Activated CD8-positive, alpha-beta T cell treated with anti-CD3 and anti-CD28 coated beads, Interleukin-2, amount 10 ng/mL, durations not matched to agents 7 days and 5 days (primary cell): ENCODE measurements around the gene CES3. TPM values are rescaled to one million over a fixed set of nuclear protein-coding genes. Genes with fewer than 3 reads are reported as not detected.

Source experiments
- ATAC-seq: fragments of 150-1000 bp; cut with Tn5 transposase; one replicate; pipeline ENCODE4 v1.10.0; 2021; ENCODE audit warnings: moderate library complexity
- CTCF ChIA-PET: fragments of 350-600 bp; sonication (Branson Sonifier 250); formaldehyde crosslinking; loops from one replicate; lab custom pipeline; 2021; ENCODE audit warnings: antibody characterized with exemption; lab: Charles Lee
- POLR2A ChIA-PET: fragments of 350-600 bp; sonication (Branson Sonifier 250); formaldehyde crosslinking; loops from one replicate; lab custom pipeline; 2021; ENCODE audit warnings: antibody characterized with exemption; lab: Charles Lee
- DNase-seq: peaks from one replicate; pipeline ENCODE4 v3.0.0-alpha.2; 2020
- H3K27ac Mint-ChIP-seq: one replicate; pipeline ENCODE4 v1.8.0; 2021; ENCODE audit warnings: mild to moderate bottlenecking, mixed read lengths
- H3K27me3 Mint-ChIP-seq: one replicate; pipeline ENCODE4 v1.8.0; 2021; ENCODE audit warnings: low read depth, mixed read lengths
- H3K36me3 Mint-ChIP-seq: one replicate; pipeline ENCODE4 v1.8.0; 2021; ENCODE audit warnings: low read depth, mixed read lengths
- H3K4me1 Mint-ChIP-seq: one replicate; pipeline ENCODE4 v1.8.0; 2021; ENCODE audit warnings: low read depth, mixed read lengths
- H3K4me3 Mint-ChIP-seq: one replicate; pipeline ENCODE4 v1.8.0; 2021; ENCODE audit warnings: mild to moderate bottlenecking, mixed read lengths
- H3K9me3 Mint-ChIP-seq: one replicate; pipeline ENCODE4 v1.8.0; 2022; ENCODE audit warnings: mixed read lengths; ENCODE audit not compliant: insufficient read depth
- total RNA-seq, 2 experiments: library from RNA; stranded (reverse); gene quantifications; one replicate each; pipeline ENCODE4 v1.2.3, GENCODE V29; 2021

Gene CES3
- total RNA-seq, 2 experiments from 2014 or later, result 2.4 to 4.3 TPM

GRCh38 chr16:66946974-66947301, 14.1 kb upstream of the CES3 start:
- Mint-ChIP-seq H3K27me3 (peaks cover 35% of the 10 kb centered on the region), H3K4me1 (peaks cover 23% of the 10 kb centered on the region), H3K4me3 (peak overlapping the region; percentile 81), H3K36me3 (peaks cover 16% of the 10 kb centered on the region), H3K9me3 (peaks cover 7% of the 10 kb centered on the region), H3K27ac (no peak overlapping the region)
- CTCF ChIA-PET, result interaction anchor here (0.9 to 2.1 kb wide), 13 partner anchors 12 to 214 kb away, joined by 3 to 10 read pairs (median 4); partner anchors contain the start of gene CES3
- POLR2A ChIA-PET, result no interaction called here
- DNase-seq, result no peak
- no peak for ATAC-seq

DNA sequence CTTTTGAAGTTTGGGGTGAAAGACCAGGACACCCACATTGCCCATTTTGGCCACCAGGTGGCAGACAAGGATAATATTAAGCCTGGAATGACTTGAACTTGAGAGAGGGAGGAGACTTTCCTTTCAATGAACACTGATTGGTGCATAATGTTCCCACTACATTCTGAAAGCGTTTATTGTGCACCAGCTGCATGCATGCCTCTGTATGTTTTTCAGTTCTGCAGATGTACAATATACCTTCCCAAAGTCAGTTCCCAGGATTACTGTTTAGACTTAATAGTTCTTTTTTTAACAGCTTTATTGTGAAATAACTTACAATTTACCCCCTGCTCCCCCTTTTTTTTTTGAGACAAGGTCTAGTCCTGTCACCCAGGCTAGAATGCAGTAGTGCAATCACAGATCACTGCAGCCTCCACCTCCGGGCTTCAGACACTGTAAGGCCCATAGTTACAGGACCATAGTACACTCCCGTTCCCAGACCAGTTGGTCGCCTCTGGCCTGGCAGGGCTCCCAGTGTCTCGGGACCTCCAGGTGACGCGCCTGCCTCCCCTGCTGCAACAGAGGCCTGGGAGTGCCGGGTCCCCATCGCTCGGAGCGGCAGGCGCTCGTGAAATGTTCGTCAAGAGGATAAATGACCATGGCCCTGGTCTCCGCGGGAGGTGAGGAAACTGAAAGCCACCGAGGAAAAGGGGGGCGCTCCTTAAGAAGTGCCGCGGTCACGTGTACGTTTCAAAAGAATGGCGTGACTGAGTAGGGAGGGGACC, 13.6 kb upstream of the CES3 start:
- Mint-ChIP-seq H3K36me3 (peaks cover 12% of the 10 kb centered on the region), H3K4me1 (peaks cover 23% of the 10 kb centered on the region), H3K27ac (no peak overlapping the region), H3K9me3 (peaks cover 7% of the 10 kb centered on the region), H3K27me3 (peaks cover 36% of the 10 kb centered on the region), H3K4me3 (peak overlapping the region; percentile 81)
- CTCF ChIA-PET, result interaction anchor here (0.7 to 2.1 kb wide), 16 partner anchors 11 to 297 kb away, joined by 3 to 10 read pairs (median 4); partner anchors contain the start of gene CES3
- ATAC-seq (peak; percentile 90), DNase-seq (peak; percentile 91)
- POLR2A ChIA-PET, result interaction anchor here (0.5 kb wide), 1 partner anchor 245 kb away, joined by 4 read pairs; no protein-coding TSS in a partner anchor

DNA sequence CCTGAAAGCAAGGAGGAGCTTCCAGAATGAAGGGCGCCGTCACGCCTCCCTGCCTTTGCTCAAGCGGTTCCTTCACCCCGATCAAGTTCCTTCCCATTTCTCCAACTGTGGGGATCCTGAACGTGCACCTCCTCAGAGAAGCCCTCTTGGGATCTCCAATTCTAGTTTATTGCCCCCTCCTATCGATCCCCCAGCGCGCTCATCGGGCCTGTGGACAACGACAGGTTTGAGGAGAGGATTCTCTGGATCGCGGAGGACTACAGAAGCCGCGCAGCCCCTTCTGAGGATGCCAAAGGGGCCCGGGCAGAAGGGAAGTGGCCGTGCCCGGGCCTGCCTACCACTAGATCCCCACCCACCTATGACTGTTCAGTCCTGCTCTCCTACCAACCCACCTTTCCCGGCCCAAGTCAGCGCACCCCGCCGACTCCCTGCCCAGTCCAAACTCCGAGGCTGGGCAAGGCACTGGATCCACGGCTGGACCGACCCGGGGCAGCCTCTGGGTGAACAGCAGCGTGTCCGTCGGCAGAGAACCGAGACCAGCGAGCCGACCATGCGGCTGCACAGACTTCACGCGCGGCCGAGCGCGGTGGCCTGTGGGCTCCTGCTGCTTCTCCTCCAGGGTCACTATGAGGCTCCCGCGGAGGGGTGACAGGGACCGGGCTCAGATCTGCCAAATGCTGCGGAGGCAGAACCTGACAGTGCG, 12.8 kb upstream of the CES3 start:
- DNase-seq (no peak), ATAC-seq (peak; percentile 27)
- POLR2A ChIA-PET, result interaction anchor here (0.5 kb wide), 1 partner anchor 245 kb away, joined by 4 read pairs; no protein-coding TSS in a partner anchor
- Mint-ChIP-seq H3K36me3 (peaks cover 5% of the 10 kb centered on the region), H3K4me3 (peak overlapping the region; percentile 81), H3K9me3 (peaks cover 7% of the 10 kb centered on the region), H3K4me1 (peaks cover 23% of the 10 kb centered on the region), H3K27ac (no peak overlapping the region), H3K27me3 (peaks cover 41% of the 10 kb centered on the region)
- CTCF ChIA-PET, result interaction anchor here (0.9 to 1.8 kb wide), 6 partner anchors 13 to 213 kb away, joined by 3 to 10 read pairs (median 4); partner anchors contain the start of gene CES3

DNA sequence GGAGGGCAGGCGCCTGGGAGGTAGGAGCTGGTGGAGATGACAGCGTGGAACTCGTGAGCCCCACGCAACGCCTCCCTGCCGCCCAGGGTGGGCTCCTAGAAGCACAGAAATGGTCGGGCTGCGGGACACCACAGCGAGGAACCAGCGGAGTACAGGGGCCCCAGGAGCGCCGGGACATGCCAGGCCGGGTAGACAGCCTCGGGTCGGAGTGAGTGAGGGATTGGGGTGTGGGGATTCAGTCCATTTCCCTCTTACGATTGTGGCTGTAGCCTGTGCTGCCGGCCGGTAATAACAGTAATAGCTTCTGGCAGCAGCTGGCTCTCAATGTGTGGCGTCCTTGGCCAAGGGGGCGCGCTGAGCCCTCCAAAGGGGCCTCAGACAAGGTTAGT, 12.2 kb upstream of the CES3 start:
- H3K9me3 Mint-ChIP-seq, result peaks cover 7% of the 10 kb centered on the region

GRCh38 chr16:66949472-66949871, 11.6 kb upstream of the CES3 start:
- Mint-ChIP-seq H3K27me3 (peaks cover 45% of the 10 kb centered on the region), H3K9me3 (peaks cover 7% of the 10 kb centered on the region), H3K4me1 (peaks cover 27% of the 10 kb centered on the region), H3K36me3 (peaks cover 5% of the 10 kb centered on the region), H3K4me3 (no peak overlapping the region), H3K27ac (no peak overlapping the region)
- ATAC-seq (no peak), DNase-seq (no peak)
- ChIA-PET POLR2A (no interaction called here), CTCF (interaction anchor here (0.7 kb wide), 1 partner anchor 249 kb away, joined by 3 read pairs; no protein-coding TSS in a partner anchor)

More for the DNA sequence above, 12.2 kb upstream of the CES3 start:
- Mint-ChIP-seq H3K4me1 (peaks cover 24% of the 10 kb centered on the region), H3K36me3 (peaks cover 5% of the 10 kb centered on the region), H3K4me3 (peak overlapping the region; percentile 81), H3K27me3 (peaks cover 42% of the 10 kb centered on the region), H3K27ac (no peak overlapping the region)
- POLR2A ChIA-PET, result no interaction called here
- ATAC-seq (no peak), DNase-seq (no peak)
- CTCF ChIA-PET, result no interaction called here

DNA sequence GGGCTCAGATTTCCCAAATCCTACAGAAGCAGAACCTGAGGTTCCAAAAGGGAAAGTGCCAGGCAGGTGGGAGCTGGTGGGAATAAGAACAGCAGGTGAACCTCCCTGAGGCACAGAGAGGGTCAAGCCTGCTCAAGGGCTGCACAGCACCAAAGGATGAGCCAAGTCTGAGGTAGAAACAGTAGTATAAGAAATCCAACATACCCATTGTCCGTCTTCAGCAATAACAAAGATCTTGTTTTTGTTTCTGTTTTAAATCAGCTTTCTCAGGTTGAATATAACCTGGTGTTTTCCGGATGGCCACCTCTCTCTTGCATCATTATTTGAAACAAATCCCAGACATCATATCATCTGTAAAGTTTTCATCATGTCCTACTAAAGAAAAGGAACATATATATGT, 10.6 kb upstream of the CES3 start:
- no peak overlapping the region for H3K27ac Mint-ChIP-seq
- ATAC-seq (no peak), DNase-seq (no peak)
- ChIA-PET POLR2A (no interaction called here), CTCF (interaction anchor here (0.6 kb wide), 1 partner anchor 205 kb away, joined by 3 read pairs; no protein-coding TSS in a partner anchor)
- H3K4me3 Mint-ChIP-seq, result no peak overlapping the region
- peaks cover 45% of the 10 kb centered on the region for H3K27me3 Mint-ChIP-seq
- H3K9me3 Mint-ChIP-seq, result peaks cover 7% of the 10 kb centered on the region
- H3K4me1 Mint-ChIP-seq, result peaks cover 27% of the 10 kb centered on the region
- H3K36me3 Mint-ChIP-seq, result peaks cover 5% of the 10 kb centered on the region

- no peak overlapping the region for H3K4me3 Mint-ChIP-seq
- POLR2A ChIA-PET, result no interaction called here
- H3K27me3 Mint-ChIP-seq, result peaks cover 45% of the 10 kb centered on the region
These were observed 9.9 kb upstream of the CES3 start for GRCh38 chr16:66950971-66951790.

GRCh38 chr16:66952430-66953110, 8.5 kb upstream of the CES3 start:
- Mint-ChIP-seq H3K27ac (no peak overlapping the region), H3K27me3 (peaks cover 45% of the 10 kb centered on the region), H3K4me1 (peaks cover 20% of the 10 kb centered on the region), H3K9me3 (peaks cover 7% of the 10 kb centered on the region), H3K36me3 (peaks cover 5% of the 10 kb centered on the region), H3K4me3 (no peak overlapping the region)
- POLR2A ChIA-PET, result no interaction called here
- CTCF ChIA-PET, result interaction anchor here (0.7 to 2.8 kb wide), 10 partner anchors 8 to 246 kb away, joined by 3 to 18 read pairs (median 6); partner anchors contain the start of genes CES3 and ELMO3
- no peak for DNase-seq
- ATAC-seq, result no peak

More at GRCh38 chr16:66950971-66951790, 9.9 kb upstream of the CES3 start:
- ATAC-seq, result no peak
- CTCF ChIA-PET, result interaction anchor here (0.6 kb wide), 1 partner anchor 204 kb away, joined by 3 read pairs; no protein-coding TSS in a partner anchor
- peaks cover 27% of the 10 kb centered on the region for H3K4me1 Mint-ChIP-seq
- DNase-seq, result no peak
- H3K27ac Mint-ChIP-seq, result no peak overlapping the region
- H3K9me3 Mint-ChIP-seq, result peaks cover 7% of the 10 kb centered on the region
- H3K36me3 Mint-ChIP-seq, result peaks cover 5% of the 10 kb centered on the region

GRCh38 chr16:66953462-66954096, 7.5 kb upstream of the CES3 start:
- no peak overlapping the region for H3K27ac Mint-ChIP-seq
- H3K4me1 Mint-ChIP-seq, result peaks cover 18% of the 10 kb centered on the region
- no peak overlapping the region for H3K4me3 Mint-ChIP-seq
- DNase-seq (no peak), ATAC-seq (no peak)
- H3K9me3 Mint-ChIP-seq, result peaks cover 7% of the 10 kb centered on the region
- peaks cover 5% of the 10 kb centered on the region for H3K36me3 Mint-ChIP-seq
- CTCF ChIA-PET, result interaction anchor here (0.6 to 2.8 kb wide), 28 partner anchors 8 to 303 kb away, joined by 3 to 18 read pairs (median 5); partner anchors contain the start of genes B3GNT9, ELMO3, FBXL8 and PHAF1
- POLR2A ChIA-PET, result interaction anchor here (0.7 to 0.9 kb wide), 2 partner anchors 202 to 232 kb away, joined by 3 to 4 read pairs; no protein-coding TSS in a partner anchor
- H3K27me3 Mint-ChIP-seq, result peaks cover 39% of the 10 kb centered on the region

GRCh38 chr16:66954097-66954659, 6.9 kb upstream of the CES3 start:
- Mint-ChIP-seq H3K9me3 (peaks cover 7% of the 10 kb centered on the region), H3K27ac (no peak overlapping the region), H3K4me1 (peaks cover 22% of the 10 kb centered on the region), H3K4me3 (no peak overlapping the region), H3K36me3 (peaks cover 5% of the 10 kb centered on the region), H3K27me3 (peaks cover 33% of the 10 kb centered on the region)
- ChIA-PET POLR2A (interaction anchor here (0.7 to 0.9 kb wide), 2 partner anchors 201 to 231 kb away, joined by 3 to 4 read pairs; no protein-coding TSS in a partner anchor), CTCF (interaction anchor here (0.6 to 2.8 kb wide), 29 partner anchors 9 to 303 kb away, joined by 3 to 18 read pairs (median 5); partner anchors contain the start of genes B3GNT9, ELMO3, FBXL8 and PHAF1)
- peak; percentile 87 for DNase-seq
- peak; percentile 98 for ATAC-seq
